ENCODE results near the gene DTX3L.

DTX3L gene

GRCh38 chr3:122586098-122586497 lies 22.0 kb downstream of the DTX3L start:
- Mint-ChIP-seq H3K4me3 (no peak overlapping the region), H3K27me3 (ENCODE audit: low read depth, poor library complexity) (peaks cover 4% of the 10 kb centered on the region), H3K4me1 (no peaks in the 10 kb centered on the region), H3K36me3 (ENCODE audit: low read depth) (peaks cover 4% of the 10 kb centered on the region), H3K9me3 (peaks cover 32% of the 10 kb centered on the region), H3K27ac (no peak overlapping the region)
- DNase-seq, result no peak
- TF ChIP-seq CTCF (IDR thresholded peaks at IDR 0.05), result no peak

- no peaks in the 10 kb centered on the region for H3K4me1 Mint-ChIP-seq
- no peak overlapping the region for H3K27ac Mint-ChIP-seq
- H3K9me3 Mint-ChIP-seq, result peaks cover 24% of the 10 kb centered on the region
- H3K36me3 Mint-ChIP-seq (ENCODE audit: low read depth), result peaks cover 4% of the 10 kb centered on the region
- H3K4me3 Mint-ChIP-seq, result no peak overlapping the region
- H3K27me3 Mint-ChIP-seq (ENCODE audit: low read depth, poor library complexity), result peaks cover 4% of the 10 kb centered on the region
- DNase-seq, result no peak
- TF ChIP-seq CTCF (IDR thresholded peaks at IDR 0.05), result no peak
Observed at GRCh38 chr3:122586773-122587485, 22.8 kb downstream of the DTX3L start.

- H3K27ac Mint-ChIP-seq, result no peak overlapping the region
Observed at GRCh38 chr3:122587572-122587971, 23.4 kb downstream of the DTX3L start.

GRCh38 chr3:122589297-122589696 lies 25.2 kb downstream of the DTX3L start:
- Mint-ChIP-seq H3K4me3 (no peak overlapping the region), H3K9me3 (peaks cover under 1% of the 10 kb centered on the region), H3K4me1 (no peaks in the 10 kb centered on the region), H3K27ac (no peak overlapping the region), H3K36me3 (ENCODE audit: low read depth) (no peaks in the 10 kb centered on the region), H3K27me3 (ENCODE audit: low read depth, poor library complexity) (peaks cover 4% of the 10 kb centered on the region)
- no peak for TF ChIP-seq CTCF (IDR thresholded peaks at IDR 0.05)
- DNase-seq, result no peak

More at GRCh38 chr3:122587572-122587971, 23.4 kb downstream of the DTX3L start:
- no peak for TF ChIP-seq CTCF (IDR thresholded peaks at IDR 0.05)
- DNase-seq, result no peak
- peaks cover 4% of the 10 kb centered on the region for H3K27me3 Mint-ChIP-seq (ENCODE audit: low read depth, poor library complexity)
- no peaks in the 10 kb centered on the region for H3K4me1 Mint-ChIP-seq
- H3K9me3 Mint-ChIP-seq, result peaks cover 18% of the 10 kb centered on the region
- H3K4me3 Mint-ChIP-seq, result no peak overlapping the region
- peaks cover 4% of the 10 kb centered on the region for H3K36me3 Mint-ChIP-seq (ENCODE audit: low read depth)

- no peaks in the 10 kb centered on the region for H3K9me3 Mint-ChIP-seq
- H3K27ac Mint-ChIP-seq, result no peak overlapping the region
- H3K4me1 Mint-ChIP-seq, result no peaks in the 10 kb centered on the region
- DNase-seq, result no peak
- no peak for TF ChIP-seq CTCF (IDR thresholded peaks at IDR 0.05)
- peaks cover 6% of the 10 kb centered on the region for H3K27me3 Mint-ChIP-seq (ENCODE audit: low read depth, poor library complexity)
- no peak overlapping the region for H3K4me3 Mint-ChIP-seq
- no peaks in the 10 kb centered on the region for H3K36me3 Mint-ChIP-seq (ENCODE audit: low read depth)
Observed at GRCh38 chr3:122590610-122591009, 26.5 kb downstream of the DTX3L start.

- no peaks in the 10 kb centered on the region for H3K4me1 Mint-ChIP-seq
- H3K4me3 Mint-ChIP-seq, result no peak overlapping the region
- H3K9me3 Mint-ChIP-seq, result no peaks in the 10 kb centered on the region
- no peak overlapping the region for H3K27ac Mint-ChIP-seq
- DNase-seq, result no peak
- no peak for TF ChIP-seq CTCF (IDR thresholded peaks at IDR 0.05)
- peaks cover 6% of the 10 kb centered on the region for H3K27me3 Mint-ChIP-seq (ENCODE audit: low read depth, poor library complexity)
- H3K36me3 Mint-ChIP-seq (ENCODE audit: low read depth), result no peaks in the 10 kb centered on the region
Observed at GRCh38 chr3:122594025-122594424, 29.9 kb downstream of the DTX3L start.

Measured in nephron progenitor cell (in vitro differentiated cells).